Measurements from ENCODE around the gene HSD17B8. TPM values are rescaled to one million over a fixed set of nuclear protein-coding genes. Genes with fewer than 3 reads are reported as not detected.

HSD17B8 gene
- total and polyA plus RNA-seq, 10 of the 15 experiments (the other 5 are each of a cell fraction or from before 2014, with no cell fraction given), result 3.1 to 54.3 (median 26.5) TPM

DNA sequence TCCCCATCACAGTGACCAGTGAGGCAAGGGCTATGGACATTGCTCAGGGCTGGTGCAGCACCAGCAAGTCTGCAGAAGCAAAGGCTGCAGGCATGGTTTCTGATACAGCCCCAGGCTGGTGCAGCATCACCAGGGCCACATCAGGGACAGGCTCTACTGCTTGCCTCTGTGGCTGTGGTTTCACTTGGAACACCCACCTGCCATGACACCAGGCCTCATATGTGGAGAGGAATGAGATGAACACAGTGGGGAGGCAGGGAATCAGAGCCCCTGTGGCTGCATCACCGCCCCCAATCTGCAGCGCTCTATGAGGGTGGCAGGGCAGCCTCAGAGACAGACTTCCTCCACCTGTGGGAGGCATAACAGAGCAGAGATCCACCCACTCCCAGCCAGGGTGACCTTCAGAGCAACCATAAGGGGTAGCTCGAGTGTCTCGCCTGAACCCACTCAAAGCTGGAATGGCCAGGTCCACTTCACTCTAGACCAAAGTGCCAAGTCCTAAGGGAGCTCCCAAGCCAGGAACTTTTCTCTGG is 11.7 kb downstream of the HSD17B8 start:
- BruUV-seq (replicated peaks), result no TSS peak
- Histone ChIP-seq H3K4me1 (ENCODE audit: control insufficient read depth, insufficient read depth, low read length) (peaks cover 8% of the 10 kb centered on the region), H3K9ac (ENCODE audit: control insufficient read depth, insufficient read depth, low read length) (no peak overlapping the region), H3K79me2 (ENCODE audit: control insufficient read depth, insufficient read depth, low read length) (no peaks in the 10 kb centered on the region), H3K4me3 (no peak overlapping the region), H3K4me2 (ENCODE audit: control insufficient read depth, insufficient read depth) (no peak overlapping the region), H3K9me3 (replicated peaks; ENCODE audit: control insufficient read depth, insufficient read depth, low read length) (no peaks in the 10 kb centered on the region), H3K27me3 (replicated peaks in 1 of 2; ENCODE audit: control insufficient read depth in 2 of 2, insufficient read depth in 2 of 2, low read length in 1 of 2) (peaks cover 2 to 3% of the 10 kb centered on the region in 2 experiments; a peak in 3 of 4 replicates), H2AFZ (ENCODE audit: control insufficient read depth, low read depth, low read length) (no peak overlapping the region), H3K36me3 (ENCODE audit: control insufficient read depth in 2 of 2, insufficient read depth in 2 of 2, low read length in 1 of 2) (no peaks in the 10 kb centered on the region), H3K27ac (ENCODE audit: control insufficient read depth, insufficient read depth) (no peak overlapping the region), H4K20me1 (ENCODE audit: control insufficient read depth, insufficient read depth) (no peaks in the 10 kb centered on the region; the same call in 1 of the 2 replicates)
- ChIA-PET POLR2A (interaction anchor here (1.5 kb wide), 1 partner anchor 11 kb away, joined by 4 read pairs; the partner anchor contains the start of gene HSD17B8), CTCF (no interaction called here), SMC1A (ENCODE audit: uncharacterized antibody, unreplicated experiment) (interaction anchor here (1.2 kb wide), 1 partner anchor 31 kb away, joined by 3 read pairs; no protein-coding TSS in a partner anchor), RAD21 (ENCODE audit: unreplicated experiment) (no interaction called here)
- 43% methylated on average over 4 of the region's 4 CpGs for WGBS (ENCODE audit: insufficient coverage, insufficient replicate concordance, low lambda C conversion rate, missing lambda C conversion rate)
- FAIRE-seq (no peak), DNase-seq (ENCODE audit: low read depth, low spot score) (no peak), ATAC-seq (peak; percentile 17; the same call in 2 of the 3 replicates)
- in situ Hi-C loops (cut with MboI) (no loop called here), intact Hi-C loops (cut with micrococcal nuclease; ENCODE audit: unreplicated experiment) (no loop called here)
- 0 out of 2 replicates have a peak, but pooled peaks have one; percentile 11 for TF ChIP-seq POLR2A (IDR thresholded peaks at IDR 0.05; ENCODE audit: low read depth, low read length)
- TF ChIP-seq HDGF (IDR thresholded peaks at IDR 0.05), result no peak

- intact Hi-C loops (cut with micrococcal nuclease; ENCODE audit: unreplicated experiment), result no loop called here
- no peak overlapping the region for H3K4me3 ChIP-seq
- no peak for TF ChIP-seq PAX5 (IDR thresholded peaks at IDR 0.05; ENCODE audit: borderline replicate concordance, low read depth, low read length)
- TF ChIP-seq SIX5 (IDR thresholded peaks at IDR 0.05; ENCODE audit: low read depth, low read length, severe bottlenecking), result no peak
- TF ChIP-seq KLF5 (IDR thresholded peaks at IDR 0.05; ENCODE audit: partially characterized antibody), result no peak
- TF ChIP-seq RCOR1 (conservative IDR thresholded peaks at IDR 0.05; ENCODE audit: low read depth, low read length), result no peak
- no peak for TF ChIP-seq NBN (IDR thresholded peaks at IDR 0.05)
- TF ChIP-seq NFXL1 (IDR thresholded peaks at IDR 0.05; ENCODE audit: borderline replicate concordance), result no peak
- TF ChIP-seq MEF2A (IDR thresholded peaks at IDR 0.05; ENCODE audit: insufficient read depth, low read depth, low read length), result no peak
- no peak for TF ChIP-seq CREM (IDR thresholded peaks at IDR 0.05; ENCODE audit: low read depth)
- TF ChIP-seq TBL1XR1 (IDR thresholded peaks at IDR 0.05; ENCODE audit: low read depth, low read length), result no peak
- no peak overlapping the region for H2AFZ ChIP-seq (ENCODE audit: control insufficient read depth, low read depth, low read length)
- no peak for FAIRE-seq
- SMC1A ChIA-PET (ENCODE audit: uncharacterized antibody, unreplicated experiment), result interaction anchor here (1.2 kb wide), 1 partner anchor 30 kb away, joined by 3 read pairs; no protein-coding TSS in a partner anchor
- DNase-seq (ENCODE audit: low read depth, low spot score), result no peak
- H3K36me3 ChIP-seq (ENCODE audit: control insufficient read depth in 2 of 2, insufficient read depth in 2 of 2, low read length in 1 of 2), result no peaks in the 10 kb centered on the region
- peaks cover 8% of the 10 kb centered on the region for H3K4me1 ChIP-seq (ENCODE audit: control insufficient read depth, insufficient read depth, low read length)
- RAD21 ChIA-PET (ENCODE audit: unreplicated experiment), result no interaction called here
- H3K9me3 ChIP-seq (replicated peaks; ENCODE audit: control insufficient read depth, insufficient read depth, low read length), result no peaks in the 10 kb centered on the region
- H3K27me3 ChIP-seq (replicated peaks in 1 of 2; ENCODE audit: control insufficient read depth in 2 of 2, insufficient read depth in 2 of 2, low read length in 1 of 2), result peaks cover 2 to 3% of the 10 kb centered on the region in 2 experiments
- ATAC-seq, result no peak
- H3K79me2 ChIP-seq (ENCODE audit: control insufficient read depth, insufficient read depth, low read length), result no peaks in the 10 kb centered on the region
- in situ Hi-C loops (cut with MboI), result no loop called here
- no peak overlapping the region for H3K9ac ChIP-seq (ENCODE audit: control insufficient read depth, insufficient read depth, low read length)
- H4K20me1 ChIP-seq (ENCODE audit: control insufficient read depth, insufficient read depth), result no peaks in the 10 kb centered on the region; the same call in 1 of the 2 replicates
- POLR2A ChIA-PET, result no interaction called here
- CTCF ChIA-PET, result no interaction called here
- no peak overlapping the region for H3K27ac ChIP-seq (ENCODE audit: control insufficient read depth, insufficient read depth)
- no peak overlapping the region for H3K4me2 ChIP-seq (ENCODE audit: control insufficient read depth, insufficient read depth)
- WGBS (ENCODE audit: insufficient coverage, insufficient replicate concordance, low lambda C conversion rate, missing lambda C conversion rate), result 59% methylated on average over 6 of the region's 6 CpGs
- BruUV-seq (replicated peaks), result no TSS peak
Measured at GRCh38 chr6:33217246-33217645, 12.8 kb downstream of the HSD17B8 start.
